C4-2B (cell line): ENCODE data around the gene LRMDA.

ENCODE experiments used
- H3K27ac ChIP-seq: fragments of 450-650 bp; 2 replicates; pipeline ENCODE4 v1.5.1; 2017
- ZFX ChIP-seq: fragments of 450-650 bp; IDR thresholded peaks from 2 replicates; pipeline ENCODE4 v1.6.1; 2017
- TF ChIP-seq, protein P1 (sequence below): fragments of 450-650 bp; conservative IDR thresholded peaks from 2 replicates; pipeline ENCODE4 v1.5.1; 2017; ENCODE audit warnings: mild to moderate bottlenecking

LRMDA gene

DNA sequence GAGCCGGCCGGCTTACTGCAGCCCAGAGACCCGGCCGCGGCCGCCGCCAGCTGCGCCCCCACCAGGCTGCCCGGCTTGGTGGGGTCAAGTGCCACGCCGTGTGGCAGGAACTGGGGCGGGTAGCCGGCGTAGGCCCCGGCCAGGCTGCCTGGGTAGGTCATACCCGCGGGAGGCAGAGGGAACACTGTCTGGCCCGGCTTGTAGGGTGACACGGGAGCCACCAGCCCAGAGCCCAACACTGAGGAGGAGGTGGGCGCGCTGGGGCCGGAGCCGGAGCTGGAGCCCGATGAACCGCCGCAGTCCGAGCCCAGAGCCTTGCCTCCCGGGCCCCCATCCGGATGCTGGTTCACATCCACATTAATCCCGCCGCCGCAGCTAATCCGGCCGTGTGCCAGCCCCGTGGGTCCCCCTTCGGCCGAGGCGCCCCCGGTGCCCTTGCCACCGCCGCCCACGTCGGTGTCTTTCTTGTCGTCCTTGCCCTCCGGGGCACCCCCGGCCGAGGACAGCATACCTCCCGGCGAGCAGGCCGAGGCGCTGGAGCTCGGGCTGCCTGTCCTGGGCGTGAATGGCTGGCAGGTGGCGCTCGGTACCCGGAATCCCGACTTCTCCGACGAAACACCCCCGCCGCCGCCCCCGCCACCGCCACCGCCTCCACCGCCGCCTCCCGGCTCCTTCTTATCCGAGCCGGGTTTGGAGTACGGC is 31.8 kb upstream of the LRMDA start:
- TF ChIP-seq, protein P1, sequence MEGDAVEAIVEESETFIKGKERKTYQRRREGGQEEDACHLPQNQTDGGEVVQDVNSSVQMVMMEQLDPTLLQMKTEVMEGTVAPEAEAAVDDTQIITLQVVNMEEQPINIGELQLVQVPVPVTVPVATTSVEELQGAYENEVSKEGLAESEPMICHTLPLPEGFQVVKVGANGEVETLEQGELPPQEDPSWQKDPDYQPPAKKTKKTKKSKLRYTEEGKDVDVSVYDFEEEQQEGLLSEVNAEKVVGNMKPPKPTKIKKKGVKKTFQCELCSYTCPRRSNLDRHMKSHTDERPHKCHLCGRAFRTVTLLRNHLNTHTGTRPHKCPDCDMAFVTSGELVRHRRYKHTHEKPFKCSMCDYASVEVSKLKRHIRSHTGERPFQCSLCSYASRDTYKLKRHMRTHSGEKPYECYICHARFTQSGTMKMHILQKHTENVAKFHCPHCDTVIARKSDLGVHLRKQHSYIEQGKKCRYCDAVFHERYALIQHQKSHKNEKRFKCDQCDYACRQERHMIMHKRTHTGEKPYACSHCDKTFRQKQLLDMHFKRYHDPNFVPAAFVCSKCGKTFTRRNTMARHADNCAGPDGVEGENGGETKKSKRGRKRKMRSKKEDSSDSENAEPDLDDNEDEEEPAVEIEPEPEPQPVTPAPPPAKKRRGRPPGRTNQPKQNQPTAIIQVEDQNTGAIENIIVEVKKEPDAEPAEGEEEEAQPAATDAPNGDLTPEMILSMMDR = peak; percentile 83
- TF ChIP-seq ZFX = no peak
- H3K27ac ChIP-seq = no peak overlapping the region

DNA sequence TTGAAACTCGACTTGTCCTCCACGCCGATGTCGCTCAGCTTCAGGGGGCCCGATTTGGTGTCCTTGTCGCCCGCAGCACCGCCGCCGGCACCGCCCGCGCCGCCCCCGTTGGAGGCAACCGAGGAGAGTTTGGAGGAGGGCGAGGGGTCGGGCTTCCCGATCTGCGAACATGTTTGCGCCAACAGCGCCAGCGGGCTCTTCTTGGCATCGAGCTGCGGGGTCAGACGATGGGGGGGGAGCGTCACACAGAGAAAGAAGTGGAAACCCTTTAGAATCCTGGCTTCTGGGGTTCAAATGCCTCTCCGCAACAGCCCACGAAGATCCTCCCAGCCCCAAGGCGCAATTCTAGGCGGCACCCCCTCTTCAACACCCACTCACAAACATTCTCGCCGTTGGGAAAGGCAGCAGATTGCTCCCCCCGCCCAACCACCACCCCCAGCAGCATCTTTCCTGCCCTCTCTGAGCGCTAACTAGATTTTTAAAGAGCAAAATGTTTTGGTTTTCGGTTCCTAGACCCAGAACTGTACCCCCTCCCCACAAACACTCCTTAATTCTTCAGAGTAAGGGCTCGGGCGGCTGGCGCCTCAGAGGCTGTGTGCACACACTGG is 31.2 kb upstream of the LRMDA start:
- H3K27ac ChIP-seq = peak overlapping the region; percentile 77
- TF ChIP-seq, protein P1 = peak; percentile 53
- no peak for TF ChIP-seq ZFX

DNA sequence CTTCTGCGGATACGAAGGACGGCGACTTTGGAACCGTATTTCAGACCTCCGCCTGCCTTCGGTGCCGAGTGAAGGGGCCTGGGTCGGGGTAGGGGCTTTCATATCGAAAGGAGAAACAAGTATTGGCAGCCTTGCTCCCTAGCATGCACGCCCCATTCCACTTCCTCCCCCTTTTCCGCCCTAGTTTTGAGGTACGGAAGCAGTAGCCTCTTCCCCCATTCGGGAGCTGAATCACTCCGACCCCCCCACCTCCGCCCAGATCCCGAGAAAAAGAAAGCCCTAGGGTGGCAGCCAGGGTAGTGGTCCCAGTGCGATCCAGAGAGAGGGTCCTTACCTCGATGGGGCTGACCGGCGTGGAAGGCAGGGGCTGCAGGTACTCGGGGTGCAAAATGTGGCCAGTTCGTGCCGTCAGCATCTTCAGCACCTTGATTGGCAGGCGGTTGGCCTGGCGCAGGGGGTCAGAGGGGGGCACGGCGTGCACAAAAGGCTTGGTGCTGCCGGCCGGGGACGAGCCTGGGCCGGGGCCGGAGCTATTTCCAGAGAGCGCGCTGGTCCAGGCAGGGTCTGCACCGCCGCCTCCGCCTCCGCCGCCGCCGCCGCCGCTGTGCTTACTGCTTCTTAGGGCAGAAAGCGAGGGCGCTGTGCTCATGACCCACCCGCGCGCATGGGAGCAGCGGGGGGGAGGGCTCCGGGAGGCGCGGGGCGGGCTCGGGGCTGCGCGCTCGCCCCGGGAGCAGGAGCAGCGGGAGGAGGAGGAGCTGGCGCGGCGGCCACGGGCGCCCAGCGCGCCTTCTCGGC is 30.5 kb upstream of the LRMDA start:
- peak overlapping the region; percentile 77 for H3K27ac ChIP-seq
- TF ChIP-seq, protein P1 = no peak; the same call in none of the 2 replicates
- TF ChIP-seq ZFX = no peak

DNA sequence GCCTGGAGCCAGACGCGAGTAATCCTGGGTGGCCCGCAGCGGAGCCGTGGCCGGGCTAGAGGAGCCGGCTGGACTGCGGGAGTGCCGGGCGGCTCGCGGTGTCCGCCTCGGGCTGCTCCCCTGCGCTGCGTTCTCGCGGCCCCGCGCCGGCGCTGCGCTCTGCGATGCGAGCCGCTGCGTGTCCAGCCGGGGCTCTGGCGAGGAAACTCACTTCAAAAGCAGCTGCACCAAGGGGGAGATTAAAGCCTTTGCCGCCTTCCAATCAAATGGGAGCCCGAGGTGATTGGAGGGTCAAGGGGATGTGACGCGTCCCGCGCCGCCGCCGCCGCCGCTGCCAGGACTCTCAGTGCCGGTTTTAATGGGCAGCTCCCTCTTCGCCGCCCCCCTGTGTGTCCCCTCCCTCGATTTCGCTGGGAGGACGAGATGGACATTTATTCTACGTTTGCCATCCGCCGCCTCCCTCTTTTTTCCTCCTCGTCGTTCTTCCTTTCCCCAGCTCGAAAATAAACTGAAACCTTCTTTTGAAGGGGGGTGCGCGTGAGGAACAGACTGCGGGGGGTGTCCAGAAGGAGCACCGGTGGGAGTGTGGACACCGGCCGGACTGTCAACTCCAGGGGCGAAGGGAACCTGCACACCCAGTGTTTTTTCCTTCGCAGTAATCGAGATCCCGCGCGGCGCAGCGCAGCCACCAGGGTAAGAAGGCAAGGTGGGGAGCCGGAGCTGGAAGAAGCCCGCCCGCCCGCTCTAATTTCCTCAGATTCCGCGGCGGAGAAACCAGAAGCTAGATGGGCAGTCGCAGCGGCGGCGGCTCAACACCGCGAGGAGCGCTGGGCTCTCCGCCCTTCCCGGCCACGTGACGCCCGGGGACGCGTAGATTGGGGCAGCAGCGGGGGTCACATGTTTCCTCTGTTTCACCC is 29.6 kb upstream of the LRMDA start, which contains the start of gene ZNF503:
TSS of gene ZNF503 (minus strand) at position 196 of the 917 bp plus-strand sequence. CDS start 345 bp downstream, outside the sequence.
- peak within 1 kb of the TSS; percentile 77 for H3K27ac ChIP-seq
- TF ChIP-seq, protein P1 = no peak; the same call in 1 of the 2 replicates
- TF ChIP-seq ZFX = no peak

DNA sequence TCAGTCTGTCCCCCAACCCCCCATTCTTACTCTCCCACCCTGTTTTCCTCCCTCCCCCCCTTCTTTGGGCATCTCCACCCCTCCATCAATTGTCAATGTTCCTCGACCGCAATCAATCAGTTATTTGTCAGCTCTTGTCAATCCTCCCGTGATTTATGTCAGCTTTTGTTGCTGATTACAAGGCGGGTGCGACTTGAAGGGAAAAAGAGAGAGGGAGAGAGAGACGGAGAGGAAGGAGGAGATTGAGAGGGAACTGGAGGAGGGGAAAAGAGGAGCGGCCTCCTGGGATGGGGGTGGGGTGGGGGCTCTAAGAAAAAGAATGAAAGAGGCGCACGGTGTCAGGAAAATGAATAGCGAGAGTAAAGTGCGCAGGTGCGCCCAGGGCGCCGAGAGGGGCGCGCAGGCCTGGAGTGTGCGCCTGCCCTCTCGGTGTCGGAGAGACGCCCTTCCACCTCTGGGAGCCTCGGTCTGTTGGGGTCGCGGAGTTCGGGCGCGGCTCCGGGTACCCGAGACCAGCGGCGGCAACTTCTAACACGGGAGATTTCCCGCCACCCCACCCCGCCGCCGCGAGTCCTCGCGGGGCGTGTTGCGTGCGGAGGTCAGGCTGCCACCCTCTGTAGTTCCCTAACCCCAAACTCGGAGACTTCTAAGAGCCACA is 28.8 kb upstream of the LRMDA start:
- H3K27ac ChIP-seq = peak overlapping the region; percentile 77

More for the DNA sequence above, 28.8 kb upstream of the LRMDA start:
- TF ChIP-seq, protein P1 = no peak
- TF ChIP-seq ZFX = peak; percentile 69; the same call in 1 of the 2 replicates
